ENCODE data around the gene TRIO. TPM values are rescaled to one million over a fixed set of nuclear protein-coding genes. Genes with fewer than 3 reads are reported as not detected.

TRIO gene
- total RNA-seq, 1 donor from 2014 or later, result 71.6 TPM

- Histone ChIP-seq H3K4me3 (ENCODE audit: low read depth, low read length) (no peak overlapping the region), H3K36me3 (ENCODE audit: control insufficient read depth, insufficient read depth, low read length) (no peaks in the 10 kb centered on the region), H3K27me3 (ENCODE audit: control insufficient read depth, insufficient read depth, low read length) (no peaks in the 10 kb centered on the region)
- DNase-seq (ENCODE audit: low read depth), result no peak
- FAIRE-seq, result no peak
- no peak for TF ChIP-seq CTCF (IDR thresholded peaks at IDR 0.05; ENCODE audit: insufficient read depth, low read length, severe bottlenecking)
These were observed 80.2 kb downstream of the TRIO start for GRCh38 chr5:14223372-14223771.

- no peak for TF ChIP-seq CTCF (IDR thresholded peaks at IDR 0.05; ENCODE audit: insufficient read depth, low read length, severe bottlenecking)
- no peaks in the 10 kb centered on the region for H3K27me3 ChIP-seq (ENCODE audit: control insufficient read depth, insufficient read depth, low read length)
- no peaks in the 10 kb centered on the region for H3K36me3 ChIP-seq (ENCODE audit: control insufficient read depth, insufficient read depth, low read length)
- DNase-seq (ENCODE audit: low read depth) (no peak), FAIRE-seq (no peak)
- no peak overlapping the region for H3K4me3 ChIP-seq (ENCODE audit: low read depth, low read length)
These were observed 82.2 kb downstream of the TRIO start for GRCh38 chr5:14225173-14225834.

- Histone ChIP-seq H3K36me3 (ENCODE audit: control insufficient read depth, insufficient read depth, low read length) (no peaks in the 10 kb centered on the region), H3K27me3 (ENCODE audit: control insufficient read depth, insufficient read depth, low read length) (no peaks in the 10 kb centered on the region), H3K4me3 (ENCODE audit: low read depth, low read length) (no peak overlapping the region)
- TF ChIP-seq CTCF (IDR thresholded peaks at IDR 0.05; ENCODE audit: insufficient read depth, low read length, severe bottlenecking), result no peak
- FAIRE-seq (no peak), DNase-seq (ENCODE audit: low read depth) (no peak)
These were observed 83.0 kb downstream of the TRIO start for GRCh38 chr5:14226149-14226548.

- no peak for DNase-seq (ENCODE audit: low read depth)
- no peaks in the 10 kb centered on the region for H3K27me3 ChIP-seq (ENCODE audit: control insufficient read depth, insufficient read depth, low read length)
- no peak for TF ChIP-seq CTCF (IDR thresholded peaks at IDR 0.05; ENCODE audit: insufficient read depth, low read length, severe bottlenecking)
- no peak for FAIRE-seq
- no peaks in the 10 kb centered on the region for H3K36me3 ChIP-seq (ENCODE audit: control insufficient read depth, insufficient read depth, low read length)
- no peak overlapping the region for H3K4me3 ChIP-seq (ENCODE audit: low read depth, low read length)
These were observed 83.4 kb downstream of the TRIO start for GRCh38 chr5:14226554-14226953.

GRCh38 chr5:14226992-14227391 lies 83.8 kb downstream of the TRIO start:
- DNase-seq (ENCODE audit: low read depth), result no peak
- H3K36me3 ChIP-seq (ENCODE audit: control insufficient read depth, insufficient read depth, low read length), result no peaks in the 10 kb centered on the region
- FAIRE-seq, result no peak
- no peak overlapping the region for H3K4me3 ChIP-seq (ENCODE audit: low read depth, low read length)
- TF ChIP-seq CTCF (IDR thresholded peaks at IDR 0.05; ENCODE audit: insufficient read depth, low read length, severe bottlenecking), result no peak
- no peaks in the 10 kb centered on the region for H3K27me3 ChIP-seq (ENCODE audit: control insufficient read depth, insufficient read depth, low read length)

GRCh38 chr5:14227513-14227912 lies 84.4 kb downstream of the TRIO start:
- DNase-seq (ENCODE audit: low read depth), result no peak
- TF ChIP-seq CTCF (IDR thresholded peaks at IDR 0.05; ENCODE audit: insufficient read depth, low read length, severe bottlenecking), result no peak
- Histone ChIP-seq H3K27me3 (ENCODE audit: control insufficient read depth, insufficient read depth, low read length) (no peaks in the 10 kb centered on the region), H3K4me3 (ENCODE audit: low read depth, low read length) (no peak overlapping the region), H3K36me3 (ENCODE audit: control insufficient read depth, insufficient read depth, low read length) (no peaks in the 10 kb centered on the region)
- FAIRE-seq, result no peak
